K562 (cell line): ENCODE results near the gene EXD2. TPM values are rescaled to one million over a fixed set of nuclear protein-coding genes. Genes with fewer than 3 reads are reported as not detected.

Experiments used
- ATAC-seq: fragments of 200-7000 bp; cut with Tn5 transposase; 3 replicates; pipeline ENCODE4 v1.9.1; 2020; ENCODE audit warnings: moderate library complexity
- BruUV-seq: library from RNA; stranded (reverse); fragments of 400-500 nt; replicated peaks from 2 replicates; lab custom pipeline; 2021; lab: Mats Ljungman, UMichigan
- CTCF ChIA-PET: fragments of 300-600 bp; formaldehyde crosslinking; extraction: SDS; loops from one replicate; lab custom pipeline; 2021; ENCODE audit warnings: low intra/inter-chr PET ratio; lab: Yijun Ruan, JAX
- POLR2A ChIA-PET: fragments of 300-600, 350-650 bp; sonication (Branson Sonifier 250); formaldehyde crosslinking; extraction: SDS; loops from one replicate; lab custom pipeline; 2021; ENCODE audit warnings: antibody characterized with exemption, inconsistent platforms; lab: Yijun Ruan, JAX
- DNase-seq, 4 experiments: peaks; one replicate each; pipeline versions ENCODE4 v3.0.0 to v3.0.0-alpha.2; 2011 to 2018; ENCODE audit warnings: low spot score in 3 of 4, mixed read lengths in 3 of 4; ENCODE audit errors: extremely low read depth in 1 of 4
- FAIRE-seq: peaks from 2 replicates; lab custom pipeline; 2011; peaks lifted over from hg19 to GRCh38; lab: Jason Lieb, UNC
- H2AFZ ChIP-seq: 2 replicates; pipeline ENCODE4 v1.6.0; 2011; ENCODE audit warnings: low read depth, low read length, control low read depth, inconsistent platforms
- H3K27ac ChIP-seq: fragments of 200-600 bp; 3 replicates; pipeline ENCODE4 v1.8.0; 2011; ENCODE audit warnings: low read depth, mild to moderate bottlenecking, control low read depth, inconsistent platforms, low read length, moderate library complexity, mixed read lengths; ENCODE audit errors: extremely low read depth
- H3K27me3 ChIP-seq, 2 experiments: fragments of 300-600 bp in 1 of 2; 2 replicates in 1 of 2; 3 replicates in 1 of 2; pipeline versions ENCODE4 v1.6.0 to v1.8.0; 2011; ENCODE audit warnings: inconsistent platforms in 2 of 2, low read length in 2 of 2, mild to moderate bottlenecking in 1 of 2, mixed read lengths in 1 of 2, moderate library complexity in 1 of 2; ENCODE audit not compliant: control insufficient read depth in 2 of 2, insufficient read depth in 2 of 2
- H3K36me3 ChIP-seq: fragments of 300-600 bp; 3 replicates; pipeline ENCODE4 v1.8.0; 2011; ENCODE audit warnings: mild to moderate bottlenecking, low read length, inconsistent platforms; ENCODE audit not compliant: control insufficient read depth, insufficient read depth
- H3K4me1 ChIP-seq, 2 experiments: fragments of 200-600 bp in 1 of 2; replicated peaks in 1 of 2; 2 replicates in 1 of 2; 3 replicates in 1 of 2; pipeline versions ENCODE4 v1.5.1 to v1.8.0; 2011; ENCODE audit warnings: inconsistent platforms in 2 of 2, low read length in 2 of 2, mild to moderate bottlenecking in 1 of 2, mixed read lengths in 1 of 2, moderate library complexity in 1 of 2; ENCODE audit not compliant: control insufficient read depth in 2 of 2, insufficient read depth in 2 of 2
- H3K4me2 ChIP-seq: 2 replicates; pipeline ENCODE4 v1.6.1; 2011; ENCODE audit warnings: low read length, control low read depth, inconsistent platforms, mixed read lengths; ENCODE audit not compliant: insufficient read depth
- H3K4me3 ChIP-seq: fragments of 200-600 bp; sonication (generic), shearing (Covaris generic); 2 replicates; pipeline ENCODE4 v1.5.1; 2016; ENCODE audit warnings: control low read depth, inconsistent platforms
- H3K79me2 ChIP-seq: fragments of 200-600 bp; 3 replicates; pipeline ENCODE4 v1.8.0; 2011; ENCODE audit warnings: low read length, inconsistent platforms; ENCODE audit not compliant: control insufficient read depth, insufficient read depth
- H3K9ac ChIP-seq, 2 experiments: 2 replicates each; pipeline versions ENCODE4 v1.6.0 to v1.6.1; 2011; ENCODE audit warnings: low read depth in 2 of 2, low read length in 2 of 2, control low read depth in 1 of 2, inconsistent platforms in 1 of 2, mild to moderate bottlenecking in 1 of 2, mixed read lengths in 1 of 2; ENCODE audit not compliant: insufficient read depth in 1 of 2
- H3K9me1 ChIP-seq: one replicate; pipeline ENCODE4 v1.6.0; 2011; ENCODE audit warnings: inconsistent platforms, mild to moderate bottlenecking, low read length, moderate library complexity; ENCODE audit not compliant: control insufficient read depth, insufficient read depth
- H3K9me3 ChIP-seq: replicated peaks from 2 replicates; pipeline ENCODE4 v1.5.1; 2011; ENCODE audit warnings: low read depth, low read length, inconsistent platforms; ENCODE audit not compliant: control insufficient read depth, insufficient read depth
- H4K20me1 ChIP-seq: replicated peaks from 2 replicates; pipeline ENCODE4 v1.6.1; 2011; ENCODE audit warnings: low read length, inconsistent platforms, mixed read lengths; ENCODE audit not compliant: control insufficient read depth, insufficient read depth
- BRD9 ChIP-seq: fragments of 450-650 bp; IDR thresholded peaks from 2 replicates; pipeline ENCODE4 v1.6.1; 2018; ENCODE audit warnings: low read depth; ENCODE audit not compliant: partially characterized antibody
- E2F4 ChIP-seq: sonication (generic); formaldehyde crosslinking; IDR thresholded peaks from 2 replicates; pipeline ENCODE4 v1.8.0; 2022; ENCODE audit warnings: mild to moderate bottlenecking, low read depth, missing genetic modification reagents
- FOXA3 ChIP-seq, 2 experiments: fragments of 450-650 bp in 1 of 2; sonication (generic) in 1 of 2; formaldehyde crosslinking; IDR thresholded peaks in 1 of 2; conservative IDR thresholded peaks in 1 of 2; 2 replicates each; pipeline versions ENCODE4 v1.4.0 to v1.8.0; 2020 to 2022; ENCODE audit warnings: mild to moderate bottlenecking in 2 of 2, missing genetic modification reagents in 1 of 2
- FOXP4 ChIP-seq: sonication (generic); formaldehyde crosslinking; IDR thresholded peaks from 2 replicates; pipeline ENCODE4 v1.8.0; 2022; ENCODE audit warnings: mild to moderate bottlenecking, missing genetic modification reagents, borderline replicate concordance
- HES1 ChIP-seq: fragments of 450-650 bp; IDR thresholded peaks from 2 replicates; pipeline ENCODE4 v1.6.1; 2016; ENCODE audit warnings: low read depth, mild to moderate bottlenecking, moderate library complexity
- MBD1 ChIP-seq: fragments of 250-450 bp; sonication (Bioruptor Pico); IDR thresholded peaks from 2 replicates; pipeline ENCODE4 v1.8.0; 2022; ENCODE audit warnings: inconsistent platforms
- MTF1 ChIP-seq: fragments of 250-450 bp; sonication (Bioruptor Pico); IDR thresholded peaks from 2 replicates; pipeline ENCODE4 v1.9.0; 2021; ENCODE audit warnings: moderate library complexity, mild to moderate bottlenecking, inconsistent platforms, borderline replicate concordance
- NCOR1 ChIP-seq: fragments of 450-650 bp; IDR thresholded peaks from 2 replicates; pipeline ENCODE4 v1.6.1; 2016; ENCODE audit warnings: mild to moderate bottlenecking, moderate library complexity
- PPARD ChIP-seq: fragments of 250-450 bp; sonication (Bioruptor Pico); IDR thresholded peaks from 2 replicates; pipeline ENCODE4 v1.8.0; 2022; ENCODE audit warnings: inconsistent platforms, mild to moderate bottlenecking, moderate library complexity
- YY1 ChIP-seq, 3 experiments: IDR thresholded peaks; 2 replicates each; pipeline ENCODE4 v1.6.1; 2011; ENCODE audit warnings: low read length in 2 of 3, mild to moderate bottlenecking in 2 of 3, moderate library complexity in 2 of 3, borderline replicate concordance in 1 of 3, control low read depth in 1 of 3, low read depth in 1 of 3; ENCODE audit not compliant: insufficient read depth in 3 of 3, insufficient replicate concordance in 2 of 3, control insufficient read depth in 1 of 3, insufficient read length in 1 of 3; ENCODE audit errors: extremely low read depth in 1 of 3
- ZBTB17 ChIP-seq: fragments of 450-650 bp; formaldehyde crosslinking; IDR thresholded peaks from 2 replicates; pipeline ENCODE4 v1.4.0; 2020; ENCODE audit warnings: mild to moderate bottlenecking
- ZNF197 ChIP-seq: fragments of 200-800 bp; sonication (Bioruptor generic); IDR thresholded peaks from 2 replicates; pipeline ENCODE4 v1.6.1; 2016; ENCODE audit warnings: low read depth, missing genetic modification characterization, missing compliant biosample characterization
- ZNF224 ChIP-seq: sonication (generic); formaldehyde crosslinking; IDR thresholded peaks from 2 replicates; pipeline ENCODE4 v1.8.0; 2022; ENCODE audit warnings: mild to moderate bottlenecking, missing genetic modification reagents
- ZNF253 ChIP-seq: fragments of 250-450 bp; sonication (Bioruptor Pico); conservative IDR thresholded peaks from 2 replicates; pipeline ENCODE4 v1.6.1; 2021; ENCODE audit warnings: mild to moderate bottlenecking
- WGBS: fragments of 100-300 bp; shearing (Covaris generic); methylation state at CpG from one replicate; pipeline ENCODE4 v1.1.6; 2016; ENCODE audit warnings: low coverage, mixed read lengths; ENCODE audit not compliant: insufficient coverage; ENCODE audit errors: missing lambda C conversion rate; 5-methylcytosine and 5-hydroxymethylcytosine counted together
- in situ Hi-C: fragments of 300-500 bp; cut with MboI; formaldehyde crosslinking; loops from 4 replicates; pipeline ENCODE4 v1.15.0; 2018; ENCODE audit warnings: inconsistent platforms, mixed read lengths
- intact Hi-C: fragments of 100-400 bp; cut with micrococcal nuclease; formaldehyde crosslinking; loops from 2 replicates; pipeline ENCODE4 v1.14.2; 2022
- polyA plus RNA-seq, 8 experiments: library from polyadenylated mRNA; depleted of rRNA in 4 of 8; stranded (reverse) in 5 of 8; unstranded in 3 of 8; fragments of >200 nt; fragmentation: Nextera tagmentation in 2 of 8; fragmentation: Illumina TruSeq in 1 of 8; extraction: Ambion mirVana in 2 of 8; extraction: Trizol in 1 of 8; gene quantifications; 2 replicates each; pipeline versions ENCODE4 v1.2.1 to v1.2.3, GENCODE V29; 2011 to 2014; ENCODE audit warnings: inconsistent platforms in 1 of 8, missing spikeins in 1 of 8
- total RNA-seq, 7 experiments: library from RNA; depleted of rRNA in 6 of 7; stranded (reverse); fragments of >200 nt in 6 of 7; fragmentation: Illumina TruSeq in 2 of 7; extraction: Trizol in 2 of 7; gene quantifications; 2 replicates each; pipeline versions ENCODE4 v1.2.1 to v1.2.3, GENCODE V29; 2011 to 2021; ENCODE audit warnings: low replicate concordance in 1 of 7

The EXD2 gene
- total and polyA plus RNA-seq, 9 of the 15 experiments (the other 6 are each of a cell fraction or from before 2014, with no cell fraction given): 1.6 to 7.5 (median 3.7) TPM

- TF ChIP-seq HES1: no peak
- TF ChIP-seq FOXP4 (CRISPR knock-in tag): no peak
These were observed 33.6 kb downstream of the EXD2 start (continued) for GRCh38 chr14:69224946-69225345.

- no peak overlapping the region for H3K4me2 ChIP-seq
- DNase-seq (no peak), ATAC-seq (no peak), FAIRE-seq (no peak)
- H4K20me1 ChIP-seq: no peaks in the 10 kb centered on the region
- no peaks in the 10 kb centered on the region for H3K9me1 ChIP-seq
- H3K9ac ChIP-seq: no peak overlapping the region
- no peaks in the 10 kb centered on the region for H3K36me3 ChIP-seq
- in situ Hi-C loops (no loop called here), intact Hi-C loops (no loop called here)
- no peaks in the 10 kb centered on the region for H3K27me3 ChIP-seq
- BruUV-seq: no TSS peak
- H3K4me3 ChIP-seq: no peak overlapping the region
- H3K79me2 ChIP-seq: no peaks in the 10 kb centered on the region
- no peak overlapping the region for H2AFZ ChIP-seq
- H3K4me1 ChIP-seq: no peaks in the 10 kb centered on the region
- 29% methylated on average over 9 of the region's 9 CpGs for WGBS
- POLR2A ChIA-PET: interaction anchor here (0.6 to 0.7 kb wide), 2 partner anchors 215 to 845 kb away, joined by 3 read pairs; no protein-coding TSS in a partner anchor
- CTCF ChIA-PET: no interaction called here
- H3K27ac ChIP-seq: no peak overlapping the region
- no peaks in the 10 kb centered on the region for H3K9me3 ChIP-seq
- no peak for TF ChIP-seq ZNF197 (CRISPR knock-in tag)
- no peak for TF ChIP-seq ZNF224 (CRISPR knock-in tag)
- TF ChIP-seq MTF1 (CRISPR knock-in tag): no peak
- TF ChIP-seq MBD1: no peak
- no peak for TF ChIP-seq PPARD (CRISPR knock-in tag)
- no peak for TF ChIP-seq BRD9
- no peak for TF ChIP-seq NCOR1
- TF ChIP-seq ZNF253 (CRISPR knock-in tag): no peak
- TF ChIP-seq E2F4 (CRISPR knock-in tag): no peak
- TF ChIP-seq YY1 (IDR thresholded peaks at IDR 0.05; ENCODE audit: borderline replicate concordance in 1 of 3, control insufficient read depth in 1 of 3, extremely low read depth in 1 of 3, insufficient read depth in 3 of 3, insufficient read length in 1 of 3, insufficient replicate concordance in 2 of 3, low read depth in 1 of 3, low read length in 2 of 3): no peak
- TF ChIP-seq ZBTB17 (CRISPR knock-in tag): no peak
- no peak for TF ChIP-seq FOXA3 (CRISPR knock-in tag; conservative IDR thresholded peaks at IDR 0.05 in 1 of 2, IDR thresholded peaks at IDR 0.05 in 1 of 2)
These were observed 34.9 kb downstream of the EXD2 start for GRCh38 chr14:69226178-69226577.
